GM21528 (cell line): Measurements from ENCODE around the gene NUTM2G.
"Not testable (repeated sequence)": the region's sequence is repeated elsewhere in the genome, so short reads cannot be mapped to it uniquely, and the experiment has no call there.

Experiments
- ATAC-seq: cut with Tn5 transposase; IDR thresholded peaks from one replicate; pipeline ENCODE4 v1.9.1; 2021; ENCODE audit warnings: mild to moderate bottlenecking, moderate library complexity; ENCODE audit not compliant: unreplicated experiment, low FRiP score

The NUTM2G gene, protein sequence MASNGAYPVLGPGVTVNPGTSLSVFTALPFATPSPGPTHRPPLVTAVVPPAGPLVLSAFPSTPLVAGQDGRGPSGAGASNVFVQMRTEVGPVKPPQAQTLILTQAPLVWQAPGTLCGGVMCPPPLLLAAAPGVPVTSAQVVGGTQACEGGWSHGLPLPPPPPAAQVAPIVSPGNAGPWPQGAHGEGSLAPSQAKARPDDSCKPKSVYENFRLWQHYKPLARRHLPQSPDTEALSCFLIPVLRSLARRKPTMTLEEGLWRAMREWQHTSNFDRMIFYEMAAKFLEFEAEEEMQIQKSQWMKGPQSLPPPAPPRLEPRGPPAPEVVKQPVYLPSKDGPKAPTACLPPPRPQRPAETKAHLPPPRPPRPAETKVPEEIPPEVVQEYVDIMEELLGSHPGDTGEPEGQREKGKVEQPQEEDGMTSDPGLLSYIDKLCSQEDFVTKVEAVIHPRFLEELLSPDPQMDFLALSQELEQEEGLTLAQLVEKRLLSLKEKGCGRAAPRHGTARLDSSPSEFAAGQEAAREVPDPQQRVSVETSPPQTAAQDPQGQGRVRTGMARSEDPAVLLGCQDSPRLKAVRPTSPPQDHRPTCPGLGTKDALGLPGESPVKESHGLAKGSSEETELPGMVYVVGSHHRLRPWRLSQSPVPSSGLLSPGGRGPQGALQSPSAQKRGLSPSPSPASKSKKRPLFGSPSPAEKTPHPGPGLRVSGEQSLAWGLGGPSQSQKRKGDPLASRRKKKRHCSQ

DNA sequence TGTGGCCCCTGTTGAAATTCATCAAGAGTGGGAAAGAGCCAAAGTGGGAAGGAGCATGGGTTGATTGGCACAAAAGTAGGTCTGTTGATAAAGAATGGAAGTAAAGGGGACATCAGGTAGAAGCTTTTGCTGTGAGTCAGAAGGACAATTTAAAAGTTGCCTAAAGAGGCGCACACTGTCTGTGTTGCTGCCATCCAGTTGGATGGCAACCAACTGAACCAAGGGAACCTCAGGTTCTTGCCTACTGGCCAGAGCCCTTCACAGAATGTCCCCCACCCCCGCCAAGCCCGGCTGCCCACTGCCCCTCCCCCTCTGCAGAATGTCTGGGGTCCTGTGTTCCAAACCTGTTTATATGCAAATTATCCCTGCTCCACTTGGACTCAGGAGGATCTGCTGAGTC is at the start of gene NUTM2G:
Gene NUTM2G (plus strand): TSS at position 301 of the 400 bp plus-strand sequence. CDS start 182 bp downstream, outside the sequence.
- ATAC-seq: not testable (repeated sequence)

DNA sequence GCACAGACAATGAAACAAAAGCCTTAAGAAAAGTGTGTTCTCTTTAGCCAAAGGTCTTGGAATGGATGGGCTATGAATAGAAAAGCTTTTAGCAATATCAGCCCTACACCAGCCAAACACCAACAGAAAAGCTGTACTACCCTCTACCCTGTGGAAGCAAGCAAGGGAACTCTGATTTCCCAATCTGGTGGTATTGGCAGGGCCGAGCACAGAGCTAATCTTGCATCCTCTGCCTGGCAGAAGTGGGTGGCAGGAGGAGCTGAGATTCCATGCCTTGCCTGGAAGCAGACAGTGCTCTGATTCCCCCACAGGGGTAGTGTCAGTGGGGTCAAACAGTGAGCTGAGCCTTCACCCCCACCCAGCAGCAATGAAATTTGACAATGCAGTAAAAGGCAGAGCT is 44.7 kb upstream of the NUTM2G start:
- ATAC-seq: no peak

DNA sequence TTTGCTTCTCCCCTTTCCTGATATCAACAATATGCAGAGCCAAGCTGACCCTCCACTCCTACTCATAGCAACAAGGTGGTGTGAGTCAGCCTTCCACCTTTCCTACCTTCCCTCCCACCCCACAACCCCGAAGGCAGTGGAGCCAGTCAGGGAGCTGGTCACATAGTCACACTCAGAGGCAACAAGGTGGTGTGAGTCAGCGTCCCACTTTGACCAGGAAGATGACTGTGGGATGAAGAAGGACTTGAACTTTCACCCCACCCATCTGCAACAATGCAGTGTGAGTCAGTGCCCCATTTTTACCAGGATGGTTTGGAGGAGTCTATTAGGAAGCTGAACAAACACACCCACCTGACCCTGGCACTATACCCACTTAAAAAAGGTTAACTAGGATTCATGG is 44.2 kb upstream of the NUTM2G start:
- ATAC-seq: no peak

DNA sequence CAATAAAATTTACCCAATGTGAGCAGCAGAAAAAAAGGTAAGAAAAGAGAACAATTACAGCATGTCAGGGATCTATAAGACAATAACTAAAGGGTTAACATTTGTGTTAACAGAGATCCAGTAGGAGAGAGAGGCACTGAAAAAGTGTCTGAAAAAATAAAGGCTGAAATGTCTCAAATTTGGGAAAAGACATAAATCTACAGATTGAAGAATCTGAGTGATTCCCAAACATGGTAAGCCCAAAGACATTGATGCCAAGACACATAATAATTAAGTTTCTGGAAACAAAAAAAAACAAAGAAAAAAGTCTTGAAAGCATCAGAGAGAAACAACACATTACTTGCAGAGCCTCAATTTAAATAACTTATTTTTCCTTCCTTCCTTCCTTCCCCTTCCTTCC is 43.2 kb upstream of the NUTM2G start:
- no peak for ATAC-seq

DNA sequence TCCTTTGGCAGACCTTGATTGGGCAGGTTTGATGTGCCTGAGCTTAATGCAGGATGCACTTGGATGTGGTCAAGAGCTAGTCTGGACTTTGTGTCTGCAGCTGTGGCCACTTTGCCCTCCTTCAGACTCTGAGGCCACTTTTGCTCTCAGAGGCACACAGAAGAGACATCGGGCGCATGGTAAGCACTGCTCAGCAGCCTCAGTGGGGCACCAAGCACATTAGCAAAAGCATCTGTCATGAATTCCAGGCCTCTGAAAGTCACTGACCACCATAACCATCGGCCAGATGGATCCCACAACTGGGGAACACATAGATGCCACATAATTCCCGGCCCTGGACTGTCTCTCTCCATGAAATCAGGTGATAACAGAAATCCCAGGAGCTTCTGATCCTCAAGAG is 40.1 kb upstream of the NUTM2G start:
- no peak for ATAC-seq

DNA sequence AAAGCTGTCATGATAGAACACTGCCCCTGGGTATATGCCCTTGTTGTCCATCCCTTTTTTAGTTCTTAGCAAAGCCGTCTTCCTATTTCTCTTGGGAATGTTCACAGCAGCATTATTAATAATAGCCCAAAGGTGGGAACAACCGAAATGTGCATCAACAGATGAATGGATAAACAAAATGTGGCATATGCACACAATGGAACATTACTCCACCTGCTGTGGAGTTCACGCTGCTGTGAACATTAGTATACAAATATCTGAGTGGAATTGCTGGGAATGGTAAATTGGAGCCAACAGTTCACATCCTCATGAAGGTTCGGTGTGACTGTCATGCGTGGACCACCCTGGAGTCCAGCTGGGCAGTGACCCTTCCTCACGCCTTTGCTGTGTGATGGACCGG is 36.5 kb upstream of the NUTM2G start:
- no peak for ATAC-seq

DNA sequence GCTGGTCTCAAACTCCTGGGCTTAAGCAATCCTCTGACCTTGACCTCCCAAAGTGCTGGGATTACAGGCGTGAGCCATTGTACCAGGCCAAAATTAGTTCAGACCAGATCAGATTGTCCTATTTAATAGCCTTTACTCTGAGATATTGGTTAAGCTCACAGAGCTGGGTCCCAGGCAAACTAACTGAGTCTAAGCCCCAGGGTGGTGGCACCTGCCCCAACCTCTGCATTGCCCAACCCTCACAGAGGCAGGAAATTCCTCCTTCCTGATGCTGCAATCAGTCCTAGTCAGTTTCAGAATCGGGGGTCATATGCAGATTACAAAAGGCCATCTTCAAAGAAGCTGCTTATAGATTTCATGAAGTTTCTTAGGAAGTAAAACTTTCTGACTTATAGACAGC is 28.6 kb upstream of the NUTM2G start:
- ATAC-seq: not testable (repeated sequence)

DNA sequence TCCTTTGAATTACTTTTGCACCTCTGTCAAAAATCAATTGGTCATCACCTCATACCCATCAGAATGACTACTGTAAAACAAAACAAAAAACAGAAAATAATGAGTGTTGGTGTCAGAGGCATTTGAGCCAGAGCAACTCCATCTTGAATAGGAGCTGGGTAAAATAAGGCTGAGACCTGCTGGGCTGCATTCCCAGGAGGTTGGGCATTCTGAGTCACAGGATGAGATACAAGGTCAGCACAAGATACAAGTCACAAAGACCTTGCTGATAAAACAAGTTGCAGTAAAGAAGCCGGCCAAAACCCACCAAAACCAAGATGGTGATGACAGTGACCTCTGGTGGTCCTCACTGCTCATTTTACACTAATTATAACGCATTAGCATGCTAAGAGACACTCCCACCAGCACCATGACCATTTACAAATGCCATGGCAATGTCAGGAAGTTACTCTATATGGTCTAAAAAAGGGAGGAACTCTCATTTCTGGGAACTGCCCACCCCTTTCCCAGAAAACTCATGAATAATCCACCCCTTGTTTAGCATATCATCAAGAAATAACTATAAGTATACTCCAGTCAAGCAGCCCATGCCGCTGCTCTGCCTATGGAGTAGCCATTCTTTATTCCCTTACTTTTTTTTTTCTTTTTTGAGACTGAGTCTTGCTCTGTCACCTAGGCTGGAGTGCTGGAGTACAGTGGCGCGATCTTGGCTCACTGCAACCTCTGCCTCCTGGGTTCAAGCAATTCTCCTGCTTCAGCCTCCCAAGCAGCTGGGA is 23.5 kb upstream of the NUTM2G start:
- not testable (repeated sequence) for ATAC-seq

DNA sequence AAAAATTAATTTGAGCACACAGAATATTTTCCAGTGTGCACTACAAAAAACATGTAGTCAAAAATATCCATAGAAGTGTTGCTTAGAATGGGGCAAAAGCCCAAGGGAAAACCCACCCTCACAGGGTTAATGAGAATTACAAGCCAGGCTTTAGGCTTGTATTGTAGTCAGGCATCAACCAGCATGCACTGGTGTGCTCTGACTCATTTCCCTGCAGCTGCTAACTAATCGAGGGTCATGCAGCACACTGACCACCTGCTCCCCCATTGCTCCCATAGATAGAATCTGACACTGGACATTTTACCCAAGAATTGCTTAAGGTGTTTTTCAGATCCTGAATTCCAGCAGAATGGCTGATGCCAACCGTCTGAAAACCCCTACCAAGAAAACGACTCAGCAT is 20.2 kb upstream of the NUTM2G start:
- ATAC-seq: not testable (repeated sequence)

DNA sequence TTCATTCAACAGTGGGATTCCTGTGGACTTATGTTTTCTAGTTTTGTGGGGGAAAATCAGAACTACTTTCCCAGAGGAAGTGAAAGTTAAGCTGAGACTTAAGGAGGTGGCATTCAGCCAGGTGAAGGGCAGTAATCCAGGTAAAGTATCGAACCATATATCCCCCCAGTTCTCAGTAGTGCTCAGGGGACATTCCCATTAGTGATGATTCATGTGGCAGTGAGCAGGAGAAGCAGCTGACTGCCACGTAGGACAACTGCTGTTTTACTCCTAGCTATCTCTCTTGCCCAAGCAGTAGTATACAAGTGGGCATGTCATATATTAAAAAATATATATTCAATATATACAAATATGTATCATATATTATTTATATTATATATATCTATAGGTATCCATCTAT is 13.1 kb upstream of the NUTM2G start:
- ATAC-seq: not testable (repeated sequence)

DNA sequence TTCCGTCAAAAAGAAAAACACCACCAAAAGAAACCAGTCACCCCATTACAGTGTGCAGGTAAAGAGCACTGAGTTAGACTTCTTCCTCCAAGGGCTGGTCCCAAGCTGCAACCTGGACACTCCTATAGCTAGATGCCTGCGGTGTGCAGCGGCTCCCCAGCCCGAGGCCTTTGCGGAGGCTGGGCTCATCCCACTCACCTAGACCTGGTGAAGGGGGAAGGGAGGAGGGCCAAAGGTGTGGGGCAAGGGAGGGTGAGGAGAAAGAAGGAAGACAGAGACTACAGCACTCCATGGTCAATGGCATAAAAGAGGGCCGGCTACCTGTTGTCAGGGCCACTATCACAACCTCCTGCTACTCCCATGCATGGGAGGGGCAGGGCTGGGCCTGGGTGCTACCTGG is 12.1 kb upstream of the NUTM2G start:
- not testable (repeated sequence) for ATAC-seq

DNA sequence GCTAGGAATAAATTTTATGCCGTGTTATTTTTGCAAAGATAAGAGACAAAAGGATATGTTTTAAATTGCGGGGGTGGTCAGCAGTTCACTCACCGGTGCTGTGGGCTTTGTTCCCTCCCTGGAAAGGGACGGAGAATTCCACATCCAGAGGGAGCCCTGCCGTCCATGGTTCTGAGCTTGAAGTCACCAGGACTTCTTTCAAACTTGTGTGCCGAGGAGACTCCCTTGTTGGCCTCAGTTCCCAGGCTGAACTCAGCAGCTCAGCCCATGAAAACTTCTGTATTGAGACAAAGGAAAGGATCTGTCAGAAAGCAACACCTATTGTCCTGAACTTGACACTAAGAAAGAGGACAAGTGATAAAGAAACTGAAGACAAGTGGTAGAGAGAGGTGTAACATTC is 10.1 kb upstream of the NUTM2G start:
- ATAC-seq: not testable (repeated sequence)

DNA sequence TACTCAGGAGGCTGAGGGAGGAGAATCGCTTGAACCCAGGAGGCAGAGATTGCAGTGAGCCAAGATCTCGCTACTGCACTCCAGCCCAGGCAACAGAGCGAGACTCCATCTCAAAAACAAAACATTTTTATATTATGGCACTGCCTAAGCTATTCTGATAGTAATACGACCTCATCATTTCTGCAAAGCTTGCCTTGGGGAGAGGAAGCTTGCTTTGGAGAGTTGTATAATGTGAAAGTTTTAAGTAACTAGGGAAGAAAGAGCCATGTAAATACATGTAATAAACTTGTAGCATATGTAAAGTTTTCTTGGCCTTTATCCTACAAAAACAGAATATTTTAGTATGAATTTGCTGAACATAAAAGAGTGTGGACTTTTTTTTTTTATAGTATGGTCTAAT is 7.8 kb upstream of the NUTM2G start:
- not testable (repeated sequence) for ATAC-seq

DNA sequence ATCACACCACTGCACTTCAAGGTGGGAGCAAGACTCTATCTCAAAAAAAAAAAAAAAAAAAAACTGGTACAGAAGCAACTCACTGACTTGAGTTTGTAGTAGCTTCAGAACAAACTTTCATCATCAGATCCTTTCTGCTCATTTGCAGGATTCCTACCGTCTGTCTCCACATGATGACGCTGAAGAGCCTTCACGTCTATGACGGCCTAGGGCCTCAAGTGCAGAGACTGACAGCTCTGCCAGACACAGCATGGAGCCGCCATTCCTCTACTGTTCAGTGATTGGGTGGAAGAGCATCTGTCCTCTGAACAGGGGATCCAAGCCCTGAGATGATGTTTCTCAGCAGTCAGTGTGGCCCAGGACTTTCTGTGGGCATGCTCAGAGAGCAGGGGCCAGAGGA is 3.1 kb upstream of the NUTM2G start:
- ATAC-seq: not testable (repeated sequence)

DNA sequence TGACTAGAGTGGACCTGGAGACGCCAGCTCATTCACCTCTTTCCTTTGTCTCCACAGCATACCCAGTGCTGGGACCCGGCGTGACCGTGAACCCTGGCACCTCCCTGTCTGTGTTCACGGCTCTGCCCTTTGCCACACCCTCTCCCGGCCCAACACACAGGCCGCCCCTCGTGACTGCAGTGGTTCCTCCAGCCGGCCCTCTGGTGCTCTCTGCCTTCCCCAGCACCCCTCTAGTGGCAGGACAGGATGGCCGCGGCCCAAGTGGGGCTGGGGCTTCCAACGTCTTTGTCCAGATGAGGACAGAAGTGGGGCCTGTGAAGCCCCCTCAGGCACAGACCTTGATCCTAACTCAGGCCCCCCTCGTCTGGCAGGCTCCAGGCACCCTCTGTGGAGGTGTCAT is 3.0 kb downstream of the NUTM2G start:
- ATAC-seq: not testable (repeated sequence)

DNA sequence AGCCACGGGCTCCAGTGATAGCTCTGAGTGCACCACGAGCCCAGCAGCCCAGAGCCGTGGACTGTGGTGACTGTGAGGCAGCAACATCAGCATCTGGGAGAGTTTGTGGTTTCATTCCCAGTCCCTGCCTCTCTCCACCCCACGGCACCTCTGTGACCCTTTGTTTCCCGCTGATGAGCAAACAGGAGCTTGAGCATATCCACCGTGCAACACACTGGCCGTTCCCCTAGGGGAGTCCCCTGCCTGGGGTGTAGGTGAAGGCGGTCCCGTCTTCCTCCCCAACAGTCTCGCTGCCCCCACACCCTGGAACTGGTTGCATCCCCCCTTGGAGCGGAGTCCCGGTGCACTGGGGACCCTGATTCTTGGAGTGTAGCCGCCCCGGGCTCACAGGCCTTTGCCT is 5.5 kb downstream of the NUTM2G start:
- ATAC-seq: not testable (repeated sequence)

DNA sequence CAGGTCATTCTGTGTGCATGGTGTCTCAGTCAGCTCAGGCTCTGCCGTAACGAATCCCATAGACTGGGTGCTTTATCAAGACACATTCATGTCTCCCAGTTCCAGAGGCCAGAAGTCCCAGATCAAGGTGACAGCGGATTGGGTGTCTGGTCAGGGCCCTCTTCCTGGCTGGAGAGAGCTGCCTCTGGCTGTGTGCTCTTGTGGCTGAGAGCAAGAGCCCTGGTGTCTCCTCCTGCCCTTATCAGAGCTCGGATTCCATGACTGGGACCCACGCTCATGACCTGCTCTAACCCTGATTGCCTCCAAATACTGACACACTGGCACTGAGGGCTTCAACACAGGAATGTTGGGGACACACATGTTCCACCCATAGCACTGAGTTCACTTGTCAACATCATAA is 6.1 kb downstream of the NUTM2G start:
- ATAC-seq: not testable (repeated sequence)

DNA sequence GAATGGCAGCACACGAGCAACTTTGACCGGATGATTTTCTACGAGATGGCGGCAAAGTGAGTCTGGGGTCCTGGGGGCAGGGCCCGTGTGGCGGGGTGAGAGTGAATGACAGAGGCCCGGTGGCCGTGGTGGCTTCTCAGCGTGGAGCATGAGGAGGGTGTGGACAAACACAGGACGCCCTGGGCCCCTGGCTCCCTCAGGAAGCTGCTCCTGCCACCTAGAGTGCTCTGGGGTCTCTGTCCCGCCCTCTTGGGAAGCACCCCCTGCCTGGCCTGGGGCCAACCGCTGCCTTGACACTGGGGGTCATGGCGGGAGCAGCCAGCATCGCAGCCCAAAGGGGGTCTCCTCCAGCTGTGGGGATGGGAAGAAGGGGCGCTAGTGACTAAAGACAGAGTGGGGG is 6.8 kb downstream of the NUTM2G start:
- ATAC-seq: not testable (repeated sequence)

DNA sequence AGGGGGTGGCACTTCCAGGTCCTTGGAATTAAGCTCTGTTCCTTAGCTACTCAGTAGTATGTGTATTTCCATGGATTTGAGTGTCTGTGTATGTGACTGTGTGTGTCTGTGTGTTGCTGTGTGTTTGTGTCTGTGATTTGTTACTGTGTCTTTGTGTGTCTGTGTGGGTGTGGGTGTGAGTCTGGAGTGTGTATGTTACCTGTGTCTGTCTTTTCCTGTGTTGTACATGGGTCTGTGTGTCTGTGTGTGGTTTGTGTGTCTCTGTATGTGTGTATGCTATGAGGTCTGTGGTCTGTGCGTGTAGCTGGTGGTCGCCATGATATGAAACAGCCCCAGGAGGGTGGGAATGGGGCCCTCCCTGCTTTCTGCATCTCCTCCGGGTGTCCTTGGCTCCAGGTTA is 8.8 kb downstream of the NUTM2G start:
- not testable (repeated sequence) for ATAC-seq

DNA sequence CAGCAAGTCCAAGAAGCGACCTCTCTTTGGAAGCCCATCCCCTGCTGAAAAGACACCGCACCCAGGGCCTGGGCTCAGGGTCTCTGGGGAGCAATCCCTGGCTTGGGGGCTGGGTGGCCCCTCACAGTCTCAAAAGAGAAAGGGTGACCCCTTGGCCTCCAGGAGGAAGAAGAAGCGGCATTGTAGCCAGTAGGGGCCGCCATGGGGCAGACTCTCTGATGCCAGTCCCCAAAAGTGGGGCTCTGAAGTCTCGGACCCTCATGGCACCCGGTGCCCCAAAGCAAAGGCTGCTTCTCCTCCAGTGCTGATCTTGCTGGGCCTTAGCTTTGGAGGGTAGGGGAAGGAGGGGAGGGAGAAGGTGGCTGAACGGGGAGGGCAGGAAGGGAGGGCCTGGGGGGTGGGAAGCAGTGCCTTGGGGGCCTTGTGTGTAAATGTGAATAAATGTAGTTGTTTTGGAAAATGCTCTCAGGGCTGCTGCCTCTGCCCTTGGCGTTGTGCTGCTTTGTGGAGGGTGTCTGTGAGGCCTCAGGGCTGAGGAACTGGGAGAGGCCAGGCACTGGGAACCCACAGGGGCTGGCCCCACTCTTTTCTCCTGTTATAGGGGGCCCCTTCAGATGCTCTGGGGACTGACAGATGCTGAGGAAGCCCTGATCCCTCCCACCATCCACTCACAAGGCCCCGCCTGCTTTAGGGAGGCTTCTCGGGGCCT is 10.5 kb downstream of the NUTM2G start:
- not testable (repeated sequence) for ATAC-seq
